B cell (primary cell): ENCODE data around the gene N4BP2. TPM values are rescaled to one million over a fixed set of nuclear protein-coding genes. Genes with fewer than 3 reads are reported as not detected.

ENCODE experiments used
- ATAC-seq: fragments of 200-7000 bp; cut with Tn5 transposase; one replicate; pipeline ENCODE4 v1.10.0; 2021; ENCODE audit warnings: low read depth, mild to moderate bottlenecking, moderate number of reproducible peaks, moderate library complexity
- CTCF ChIA-PET: fragments of 350-600 bp; sonication (Branson Sonifier 250); formaldehyde crosslinking; loops from one replicate; lab custom pipeline; 2021; ENCODE audit warnings: antibody characterized with exemption, inconsistent platforms; lab: Charles Lee
- POLR2A ChIA-PET: fragments of 350-600 bp; sonication (Branson Sonifier 250); formaldehyde crosslinking; loops from one replicate; lab custom pipeline; 2021; ENCODE audit warnings: antibody characterized with exemption; lab: Charles Lee
- DNase-seq: peaks from one replicate; pipeline ENCODE4 v3.0.0; 2013
- H2AFZ ChIP-seq: 2 replicates; pipeline ENCODE4 v1.6.1; 2012; ENCODE audit warnings: mild to moderate bottlenecking, low read depth, low read length; ENCODE audit not compliant: insufficient read depth, poor library complexity, severe bottlenecking
- H3K27ac ChIP-seq, 2 donors: 1 replicate in 1 of 2; 2 replicates in 1 of 2; pipeline ENCODE4 v1.5.1; 2012 to 2013; ENCODE audit warnings: low read length in 2 of 2, mild to moderate bottlenecking in 2 of 2, moderate library complexity in 1 of 2
- H3K27me3 ChIP-seq, 4 experiments: fragments of 200-600 bp in 1 of 4; sonication (generic) in 1 of 4; replicated peaks in 1 of 4; 1 replicate in 2 of 4; 2 replicates in 2 of 4; pipeline versions ENCODE4 v1.6.1 to v1.7.0; 2013 to 2016; ENCODE audit warnings: low read length in 3 of 4, mild to moderate bottlenecking in 2 of 4, mixed read lengths in 1 of 4, moderate library complexity in 1 of 4; ENCODE audit not compliant: insufficient read depth in 4 of 4, control insufficient read depth in 3 of 4; ENCODE audit errors: control extremely low read depth in 1 of 4
- H3K36me3 ChIP-seq, 2 experiments: replicated peaks in 1 of 2; 1 replicate in 1 of 2; 2 replicates in 1 of 2; pipeline versions ENCODE4 v1.6.1 to v1.7.1; 2013; ENCODE audit warnings: low read length in 1 of 2; ENCODE audit not compliant: insufficient read depth in 2 of 2, control insufficient read depth in 1 of 2; ENCODE audit errors: control extremely low read depth in 1 of 2, extremely low read depth in 1 of 2
- H3K4me1 ChIP-seq, 2 donors: fragments of 200-600 bp in 1 of 2; sonication (generic) in 1 of 2; 1 replicate in 1 of 2; 2 replicates in 1 of 2; pipeline versions ENCODE4 v1.5.1 to v1.6.1; 2013 to 2017; ENCODE audit warnings: low read length in 2 of 2; ENCODE audit not compliant: control insufficient read depth in 2 of 2, insufficient read depth in 2 of 2
- H3K4me2 ChIP-seq: replicated peaks from 2 replicates; pipeline ENCODE3; 2012; ENCODE audit warnings: mild to moderate bottlenecking, low read depth, low read length; ENCODE audit not compliant: poor library complexity, severe bottlenecking
- H3K4me3 ChIP-seq, 5 experiments: fragments of 200-600 bp in 1 of 5; sonication (generic) in 1 of 5; 1 replicate in 3 of 5; 2 replicates in 2 of 5; pipeline versions ENCODE4 v1.5.1 to v1.7.0; 2011 to 2016; ENCODE audit warnings: low read length in 4 of 5, mild to moderate bottlenecking in 4 of 5, low read depth in 2 of 5, control low read depth in 1 of 5, moderate library complexity in 1 of 5; ENCODE audit not compliant: insufficient read depth in 1 of 5; ENCODE audit errors: control extremely low read depth in 1 of 5, extremely low read depth in 1 of 5
- H3K79me2 ChIP-seq: fragments of 200-600 bp; sonication (generic); one replicate; pipeline ENCODE4 v1.6.0; 2016; ENCODE audit warnings: low read length; ENCODE audit not compliant: control insufficient read depth, insufficient read depth
- H3K9ac ChIP-seq: fragments of 200-600 bp; sonication (generic); 2 replicates; pipeline ENCODE4 v1.6.1; 2017; ENCODE audit warnings: mild to moderate bottlenecking, low read length, moderate library complexity
- H3K9me3 ChIP-seq, 3 donors: one replicate each; pipeline versions ENCODE4 v1.6.1 to v1.7.1; 2013; ENCODE audit warnings: low read length in 2 of 3; ENCODE audit not compliant: control insufficient read depth in 2 of 3, insufficient read depth in 1 of 3; ENCODE audit errors: control extremely low read depth in 1 of 3
- H4K20me1 ChIP-seq: 2 replicates; pipeline ENCODE4 v1.6.0; 2012; ENCODE audit warnings: mild to moderate bottlenecking, low read length; ENCODE audit not compliant: insufficient read depth, control insufficient read depth, poor library complexity, severe bottlenecking
- H3K27ac Mint-ChIP-seq: one replicate; pipeline ENCODE4 v1.8.0; 2021; ENCODE audit warnings: mixed read lengths
- H3K27me3 Mint-ChIP-seq: one replicate; pipeline ENCODE4 v1.8.0; 2021; ENCODE audit warnings: mixed read lengths
- H3K4me1 Mint-ChIP-seq: one replicate; pipeline ENCODE4 v1.8.0; 2021; ENCODE audit warnings: mixed read lengths
- H3K4me3 Mint-ChIP-seq: one replicate; pipeline ENCODE4 v1.8.0; 2021; ENCODE audit warnings: mixed read lengths
- H3K9me3 Mint-ChIP-seq: one replicate; pipeline ENCODE4 v1.8.0; 2022; ENCODE audit warnings: mixed read lengths; ENCODE audit not compliant: insufficient read depth
- EZH2 ChIP-seq: IDR thresholded peaks from 2 replicates; pipeline ENCODE4 v1.6.1; 2012; ENCODE audit warnings: borderline replicate concordance, low read depth, mild to moderate bottlenecking, moderate library complexity, low read length; ENCODE audit not compliant: insufficient read depth, poor library complexity, severe bottlenecking
- WGBS: methylation state at CpG from one replicate; pipeline ENCODE4 v1.1.5; 2013; ENCODE audit warnings: missing lambda C conversion rate; ENCODE audit not compliant: insufficient coverage; 5-methylcytosine and 5-hydroxymethylcytosine counted together
- intact Hi-C: fragments of 100-400 bp; cut with micrococcal nuclease; formaldehyde crosslinking; loops from one replicate; pipeline ENCODE4 v1.10.0; 2022
- polyA plus RNA-seq: library from polyadenylated mRNA; depleted of rRNA; stranded (reverse); fragments of >200 nt; gene quantifications from 2 replicates; pipeline ENCODE4 v1.2.3, GENCODE V29; 2012
- total RNA-seq, 2 donors: library from RNA; stranded (reverse); fragments of 120-200 nt in 1 of 2; gene quantifications; 1 replicate in 1 of 2; 2 replicates in 1 of 2; pipeline versions ENCODE4 v1.2.3 to v1.2.4, GENCODE V29; 2013 to 2022
- TF ChIP-seq, protein P1 (sequence below): fragments of 200-600 bp; IDR thresholded peaks from one replicate; pipeline ENCODE4 v1.8.0; 2022; ENCODE audit warnings: antibody characterized with exemption, mild to moderate bottlenecking

N4BP2 gene
- total and polyA plus RNA-seq, 2 donors (not counting 1 experiment from before 2014, with no cell fraction given), result 2.4 to 12.8 TPM

DNA sequence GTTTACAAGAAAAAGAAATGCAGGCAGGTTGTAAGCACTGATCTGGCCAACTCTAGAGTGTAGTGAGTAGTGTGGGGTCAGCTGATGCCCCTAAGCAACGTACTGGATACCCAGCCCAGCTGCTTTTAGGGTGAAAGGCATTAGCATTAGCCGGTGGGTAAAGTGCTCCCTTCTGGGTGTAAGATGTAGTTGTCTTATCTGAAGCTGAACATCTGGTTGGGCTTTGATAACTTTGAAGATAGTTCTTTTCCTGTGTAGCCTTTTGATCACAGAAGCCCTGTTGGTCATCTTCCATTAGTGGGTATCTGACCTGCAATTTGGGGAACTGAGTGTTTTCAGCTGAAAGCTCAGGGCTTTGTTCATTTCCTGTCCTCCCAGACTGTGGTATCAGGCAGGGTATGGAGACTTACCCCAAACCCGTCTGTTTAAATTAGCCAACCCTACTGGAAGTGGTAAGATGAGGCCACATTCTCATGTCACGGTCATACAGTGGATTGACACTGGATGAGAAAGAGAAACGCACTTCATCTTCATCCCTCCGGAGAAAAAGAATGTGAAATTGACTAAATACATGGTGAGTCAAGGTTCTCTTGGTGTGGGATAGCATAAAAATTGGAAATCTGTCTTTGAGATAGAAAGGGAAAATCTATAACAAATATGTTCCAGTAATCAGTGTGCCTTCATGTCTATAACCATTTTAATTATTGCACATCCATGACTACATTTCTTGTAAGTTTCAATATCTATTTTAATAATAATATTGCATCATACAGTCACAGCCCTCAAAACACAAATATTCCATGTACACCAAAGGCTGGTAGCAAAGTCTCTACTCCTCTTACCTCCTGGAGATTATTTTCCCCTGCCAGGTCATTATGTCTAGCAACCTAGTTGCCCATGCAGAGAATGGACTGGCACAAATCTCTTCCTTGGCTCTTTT, 148.9 kb downstream of the N4BP2 start:
- Histone ChIP-seq H3K4me1 (peaks cover 83 to 88% of the 10 kb centered on the region in 2 donors), H2AFZ (no peak overlapping the region), H3K9me3 (no peaks in the 10 kb centered on the region), H3K4me3 (peak overlapping the region; percentile 21 to 61 (median 43)), H3K27ac (peak overlapping the region; percentile 65 to 82), H4K20me1 (peaks cover 89% of the 10 kb centered on the region), H3K27me3 (no peaks in the 10 kb centered on the region), H3K36me3 (peaks cover 12 to 41% of the 10 kb centered on the region in 2 experiments), H3K9ac (peak overlapping the region; percentile 59), H3K4me2 (peak overlapping the region; percentile 75), H3K79me2 (peaks cover 100% of the 10 kb centered on the region)
- Mint-ChIP-seq H3K4me1 (peaks cover 87% of the 10 kb centered on the region), H3K4me3 (peak overlapping the region; percentile 86), H3K27me3 (no peaks in the 10 kb centered on the region), H3K9me3 (no peaks in the 10 kb centered on the region), H3K27ac (peak overlapping the region; percentile 88)
- ChIA-PET CTCF (interaction anchor here (0.8 to 5.6 kb wide), 13 partner anchors 10 to 147 kb away, joined by 3 to 47 read pairs (median 4); no protein-coding TSS in a partner anchor), POLR2A (interaction anchor here (0.6 to 2.2 kb wide), 3 partner anchors 11 to 96 kb away, joined by 3 to 5 read pairs (median 3); no protein-coding TSS in a partner anchor)
- intact Hi-C loops, result loop anchor here (1.0 to 5.0 kb wide), 4 partner anchors 9 to 103 kb away; no protein-coding TSS in a partner anchor
- 0% methylated on average over 2 of the region's 6 CpGs for WGBS
- DNase-seq (peak; percentile 66), ATAC-seq (peak; percentile 46)
- TF ChIP-seq, protein P1, sequence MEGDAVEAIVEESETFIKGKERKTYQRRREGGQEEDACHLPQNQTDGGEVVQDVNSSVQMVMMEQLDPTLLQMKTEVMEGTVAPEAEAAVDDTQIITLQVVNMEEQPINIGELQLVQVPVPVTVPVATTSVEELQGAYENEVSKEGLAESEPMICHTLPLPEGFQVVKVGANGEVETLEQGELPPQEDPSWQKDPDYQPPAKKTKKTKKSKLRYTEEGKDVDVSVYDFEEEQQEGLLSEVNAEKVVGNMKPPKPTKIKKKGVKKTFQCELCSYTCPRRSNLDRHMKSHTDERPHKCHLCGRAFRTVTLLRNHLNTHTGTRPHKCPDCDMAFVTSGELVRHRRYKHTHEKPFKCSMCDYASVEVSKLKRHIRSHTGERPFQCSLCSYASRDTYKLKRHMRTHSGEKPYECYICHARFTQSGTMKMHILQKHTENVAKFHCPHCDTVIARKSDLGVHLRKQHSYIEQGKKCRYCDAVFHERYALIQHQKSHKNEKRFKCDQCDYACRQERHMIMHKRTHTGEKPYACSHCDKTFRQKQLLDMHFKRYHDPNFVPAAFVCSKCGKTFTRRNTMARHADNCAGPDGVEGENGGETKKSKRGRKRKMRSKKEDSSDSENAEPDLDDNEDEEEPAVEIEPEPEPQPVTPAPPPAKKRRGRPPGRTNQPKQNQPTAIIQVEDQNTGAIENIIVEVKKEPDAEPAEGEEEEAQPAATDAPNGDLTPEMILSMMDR, result no peak
- TF ChIP-seq EZH2, result no peak
